Measurements from ENCODE around the gene HMG20A. TPM values are rescaled to one million over a fixed set of nuclear protein-coding genes. Genes with fewer than 3 reads are reported as not detected.

HMG20A gene
- total RNA-seq, 1 donor, result 30.8 TPM

GRCh38 chr15:77494964-77495363, 74.3 kb downstream of the HMG20A start:
- no peaks in the 10 kb centered on the region for H3K79me2 ChIP-seq (ENCODE audit: insufficient read depth, low read length)
- H3K4me3 ChIP-seq (ENCODE audit: insufficient read depth, low read length), result no peak overlapping the region
- H3K27ac ChIP-seq (ENCODE audit: low read depth, low read length), result no peak overlapping the region
- DNase-seq (ENCODE audit: insufficient read length, low spot score, missing footprints), result no peak
- H3K27me3 ChIP-seq (ENCODE audit: insufficient read depth, low read length), result no peaks in the 10 kb centered on the region
- no peak for TF ChIP-seq CTCF (IDR thresholded peaks at IDR 0.05; ENCODE audit: extremely low read depth, low read depth, low read length)
- peaks cover 42% of the 10 kb centered on the region for H3K4me1 ChIP-seq (ENCODE audit: insufficient read depth, low read length)
- no peaks in the 10 kb centered on the region for H3K36me3 ChIP-seq (ENCODE audit: insufficient read depth, low read length)
- H3K4me2 ChIP-seq (ENCODE audit: insufficient read depth, low read length), result no peak overlapping the region
- H2AFZ ChIP-seq (ENCODE audit: low read length), result no peak overlapping the region
- no peaks in the 10 kb centered on the region for H4K20me1 ChIP-seq (ENCODE audit: insufficient read depth, low read length)
- no peaks in the 10 kb centered on the region for H3K9me3 ChIP-seq (ENCODE audit: low read depth, low read length)

GRCh38 chr15:77495838-77496596, 75.3 kb downstream of the HMG20A start:
- TF ChIP-seq CTCF (IDR thresholded peaks at IDR 0.05; ENCODE audit: extremely low read depth, low read depth, low read length), result no peak
- Histone ChIP-seq H3K4me3 (ENCODE audit: insufficient read depth, low read length) (peak overlapping the region; percentile 24), H3K4me2 (ENCODE audit: insufficient read depth, low read length) (peak overlapping the region; percentile 73), H3K27ac (ENCODE audit: low read depth, low read length) (peak overlapping the region; percentile 74), H3K36me3 (ENCODE audit: insufficient read depth, low read length) (no peaks in the 10 kb centered on the region), H4K20me1 (ENCODE audit: insufficient read depth, low read length) (no peaks in the 10 kb centered on the region), H2AFZ (ENCODE audit: low read length) (peak overlapping the region; percentile 5), H3K79me2 (ENCODE audit: insufficient read depth, low read length) (no peaks in the 10 kb centered on the region), H3K27me3 (ENCODE audit: insufficient read depth, low read length) (no peaks in the 10 kb centered on the region), H3K9me3 (ENCODE audit: low read depth, low read length) (no peaks in the 10 kb centered on the region), H3K4me1 (ENCODE audit: insufficient read depth, low read length) (peaks cover 44% of the 10 kb centered on the region)
- DNase-seq (ENCODE audit: insufficient read length, low spot score, missing footprints), result peak; percentile 57

DNA sequence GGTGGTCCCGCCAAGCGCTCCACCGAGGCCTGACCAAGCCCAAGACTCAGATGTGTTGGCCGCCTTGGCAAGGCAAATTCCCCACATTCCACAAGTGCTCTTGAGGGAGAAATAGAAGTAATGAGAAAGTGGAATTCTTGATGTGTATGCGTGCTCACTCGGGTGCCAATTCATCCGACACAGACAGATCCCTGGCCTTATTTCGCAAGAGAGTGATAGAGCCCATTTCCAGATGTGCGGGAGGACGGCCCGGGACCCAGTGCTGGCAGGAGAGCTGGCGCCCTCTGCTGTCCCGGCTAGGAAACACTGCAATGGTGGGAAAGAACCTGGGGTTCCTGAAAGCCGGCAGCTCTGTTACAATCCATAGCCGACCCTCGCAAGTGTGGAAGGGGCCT, 76.0 kb downstream of the HMG20A start:
- Histone ChIP-seq H3K27me3 (ENCODE audit: insufficient read depth, low read length) (no peaks in the 10 kb centered on the region), H3K36me3 (ENCODE audit: insufficient read depth, low read length) (no peaks in the 10 kb centered on the region), H3K79me2 (ENCODE audit: insufficient read depth, low read length) (no peaks in the 10 kb centered on the region), H3K9me3 (ENCODE audit: low read depth, low read length) (no peaks in the 10 kb centered on the region), H3K4me2 (ENCODE audit: insufficient read depth, low read length) (peak overlapping the region; percentile 73), H4K20me1 (ENCODE audit: insufficient read depth, low read length) (no peaks in the 10 kb centered on the region), H3K4me1 (ENCODE audit: insufficient read depth, low read length) (peaks cover 47% of the 10 kb centered on the region), H3K27ac (ENCODE audit: low read depth, low read length) (peak overlapping the region; percentile 74), H3K4me3 (ENCODE audit: insufficient read depth, low read length) (peak overlapping the region; percentile 43), H2AFZ (ENCODE audit: low read length) (peak overlapping the region; percentile 80)
- peak; percentile 98 for TF ChIP-seq CTCF (IDR thresholded peaks at IDR 0.05; ENCODE audit: extremely low read depth, low read depth, low read length)
- DNase-seq (ENCODE audit: insufficient read length, low spot score, missing footprints), result peak; percentile 88

DNA sequence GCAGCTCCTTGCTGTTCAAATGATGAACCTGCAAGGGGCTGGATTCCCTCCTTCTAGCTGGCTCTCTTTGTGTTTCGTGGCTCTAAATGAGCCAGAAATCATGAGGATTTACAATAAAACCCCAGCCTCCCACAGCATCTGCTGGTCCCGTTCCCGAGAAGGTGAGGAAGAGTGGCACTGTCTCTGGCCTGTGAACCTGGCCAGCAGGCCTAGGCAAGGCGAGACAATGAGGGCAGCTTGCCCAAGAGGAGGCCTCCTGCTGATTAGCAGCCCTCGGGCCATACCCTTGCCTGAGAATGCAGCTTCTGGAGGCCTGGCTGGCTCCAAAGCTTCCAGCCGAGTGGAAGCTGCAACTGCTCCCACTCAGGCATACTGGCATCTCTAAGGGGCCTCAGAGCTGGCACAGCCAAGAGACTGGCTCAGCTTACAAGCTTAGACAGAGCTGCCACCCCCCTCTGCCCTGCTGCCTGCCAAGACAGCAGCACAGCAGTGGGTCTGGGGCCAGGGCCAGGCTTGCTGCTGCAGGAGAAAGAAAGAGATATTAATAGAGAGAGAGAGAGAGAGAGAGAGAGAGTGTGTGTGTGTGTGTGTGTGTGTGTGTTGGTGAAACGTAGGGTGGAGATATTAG, 76.5 kb downstream of the HMG20A start:
- Histone ChIP-seq H4K20me1 (ENCODE audit: insufficient read depth, low read length) (no peaks in the 10 kb centered on the region), H3K79me2 (ENCODE audit: insufficient read depth, low read length) (no peaks in the 10 kb centered on the region), H3K9me3 (ENCODE audit: low read depth, low read length) (no peaks in the 10 kb centered on the region), H3K27ac (ENCODE audit: low read depth, low read length) (peak overlapping the region; percentile 71), H3K27me3 (ENCODE audit: insufficient read depth, low read length) (no peaks in the 10 kb centered on the region), H3K4me3 (ENCODE audit: insufficient read depth, low read length) (peak overlapping the region; percentile 43), H3K4me2 (ENCODE audit: insufficient read depth, low read length) (peak overlapping the region; percentile 73), H2AFZ (ENCODE audit: low read length) (peak overlapping the region; percentile 80), H3K4me1 (ENCODE audit: insufficient read depth, low read length) (peaks cover 47% of the 10 kb centered on the region), H3K36me3 (ENCODE audit: insufficient read depth, low read length) (no peaks in the 10 kb centered on the region)
- DNase-seq (ENCODE audit: insufficient read length, low spot score, missing footprints), result peak; percentile 76
- TF ChIP-seq CTCF (IDR thresholded peaks at IDR 0.05; ENCODE audit: extremely low read depth, low read depth, low read length), result peak; percentile 16
